ENCODE data around the gene MTERF4.

Gene MTERF4

GRCh38 chr2:241102239-241102803 lies at the start of gene MTERF4:
TSS of gene MTERF4 (minus strand) at chr2:241102287. CDS start at chr2:241102273, 14 bp downstream.
- DNase-seq, result peak; percentile 13

GRCh38 chr2:241150660-241151530 lies 48.8 kb upstream of the MTERF4 start:
- no peak for DNase-seq

- DNase-seq, result peak; percentile 58
These were observed 48.0 kb upstream of the MTERF4 start, which contains the start of gene PPP1R7 for GRCh38 chr2:241149925-241150659. TSS of gene PPP1R7 (plus strand) at chr2:241150467. CDS start at chr2:241150496, 29 bp downstream.

GRCh38 chr2:241149675-241149924 lies 47.5 kb upstream of the MTERF4 start:
- DNase-seq, result no peak

- DNase-seq, result peak; percentile 72
These were observed 47.0 kb upstream of the MTERF4 start, which contains the start of gene PASK for GRCh38 chr2:241148891-241149674. TSS of gene PASK (minus strand) at chr2:241149472. CDS start at chr2:241143032, 6,440 bp downstream.

- no peak for DNase-seq
These were observed 46.2 kb upstream of the MTERF4 start for GRCh38 chr2:241148239-241148638.

- no peak for DNase-seq
These were observed 45.2 kb upstream of the MTERF4 start for GRCh38 chr2:241147336-241147735.

- DNase-seq, result no peak
These were observed 44.2 kb upstream of the MTERF4 start for GRCh38 chr2:241146286-241146685.

GRCh38 chr2:241142593-241142992 lies 40.5 kb upstream of the MTERF4 start:
- no peak for DNase-seq

GRCh38 chr2:241142063-241142462 lies 40.0 kb upstream of the MTERF4 start:
- no peak for DNase-seq

- no peak for DNase-seq
These were observed 39.2 kb upstream of the MTERF4 start for GRCh38 chr2:241141214-241141770.

- no peak for DNase-seq
These were observed 38.4 kb upstream of the MTERF4 start for GRCh38 chr2:241140445-241140840.

- no peak for DNase-seq
These were observed 37.7 kb upstream of the MTERF4 start for GRCh38 chr2:241139531-241140444.

- DNase-seq, result no peak
These were observed 36.4 kb upstream of the MTERF4 start for GRCh38 chr2:241138471-241138870.

GRCh38 chr2:241137276-241138190 lies 35.4 kb upstream of the MTERF4 start:
- no peak for DNase-seq

GRCh38 chr2:241136661-241137260 lies 34.7 kb upstream of the MTERF4 start:
- no peak for DNase-seq

GRCh38 chr2:241136191-241136590 lies 34.1 kb upstream of the MTERF4 start:
- no peak for DNase-seq

GRCh38 chr2:241135737-241136136 lies 33.6 kb upstream of the MTERF4 start:
- no peak for DNase-seq

GRCh38 chr2:241134711-241135110 lies 32.6 kb upstream of the MTERF4 start:
- DNase-seq, result no peak

GRCh38 chr2:241133436-241133820 lies 31.3 kb upstream of the MTERF4 start:
- no peak for DNase-seq
